ENCODE measurements around the gene PCYT2. TPM values are rescaled to one million over a fixed set of nuclear protein-coding genes. Genes with fewer than 3 reads are reported as not detected.

Gene PCYT2
- total and polyA plus RNA-seq, 9 of the 15 experiments (the other 6 are each of a cell fraction or from before 2014, with no cell fraction given), result 0.92 to 134 (median 82.5) TPM

DNA sequence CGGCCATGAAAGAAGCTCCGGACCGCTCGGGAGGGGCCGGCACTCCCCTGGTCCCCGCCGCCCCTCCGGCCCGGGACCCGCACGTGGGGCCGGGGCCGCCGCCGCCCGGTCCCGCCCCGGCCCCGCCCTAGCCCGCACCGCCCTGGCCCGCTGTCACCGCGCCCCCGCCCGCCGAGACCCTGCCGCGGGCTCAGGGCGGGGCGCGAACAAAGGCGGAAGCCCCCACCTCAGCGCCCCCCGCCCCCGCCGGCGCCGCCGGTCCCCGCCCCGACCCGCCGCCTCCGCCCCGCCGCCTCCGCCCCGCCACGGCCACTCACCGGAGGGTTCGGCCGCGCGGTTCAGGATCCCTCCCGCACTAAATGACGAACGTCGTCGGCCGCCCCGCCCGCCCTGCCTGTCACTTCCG is 40.2 kb downstream of the PCYT2 start, which contains the start of gene ARHGDIA (continued):
- TF ChIP-seq, protein P1, sequence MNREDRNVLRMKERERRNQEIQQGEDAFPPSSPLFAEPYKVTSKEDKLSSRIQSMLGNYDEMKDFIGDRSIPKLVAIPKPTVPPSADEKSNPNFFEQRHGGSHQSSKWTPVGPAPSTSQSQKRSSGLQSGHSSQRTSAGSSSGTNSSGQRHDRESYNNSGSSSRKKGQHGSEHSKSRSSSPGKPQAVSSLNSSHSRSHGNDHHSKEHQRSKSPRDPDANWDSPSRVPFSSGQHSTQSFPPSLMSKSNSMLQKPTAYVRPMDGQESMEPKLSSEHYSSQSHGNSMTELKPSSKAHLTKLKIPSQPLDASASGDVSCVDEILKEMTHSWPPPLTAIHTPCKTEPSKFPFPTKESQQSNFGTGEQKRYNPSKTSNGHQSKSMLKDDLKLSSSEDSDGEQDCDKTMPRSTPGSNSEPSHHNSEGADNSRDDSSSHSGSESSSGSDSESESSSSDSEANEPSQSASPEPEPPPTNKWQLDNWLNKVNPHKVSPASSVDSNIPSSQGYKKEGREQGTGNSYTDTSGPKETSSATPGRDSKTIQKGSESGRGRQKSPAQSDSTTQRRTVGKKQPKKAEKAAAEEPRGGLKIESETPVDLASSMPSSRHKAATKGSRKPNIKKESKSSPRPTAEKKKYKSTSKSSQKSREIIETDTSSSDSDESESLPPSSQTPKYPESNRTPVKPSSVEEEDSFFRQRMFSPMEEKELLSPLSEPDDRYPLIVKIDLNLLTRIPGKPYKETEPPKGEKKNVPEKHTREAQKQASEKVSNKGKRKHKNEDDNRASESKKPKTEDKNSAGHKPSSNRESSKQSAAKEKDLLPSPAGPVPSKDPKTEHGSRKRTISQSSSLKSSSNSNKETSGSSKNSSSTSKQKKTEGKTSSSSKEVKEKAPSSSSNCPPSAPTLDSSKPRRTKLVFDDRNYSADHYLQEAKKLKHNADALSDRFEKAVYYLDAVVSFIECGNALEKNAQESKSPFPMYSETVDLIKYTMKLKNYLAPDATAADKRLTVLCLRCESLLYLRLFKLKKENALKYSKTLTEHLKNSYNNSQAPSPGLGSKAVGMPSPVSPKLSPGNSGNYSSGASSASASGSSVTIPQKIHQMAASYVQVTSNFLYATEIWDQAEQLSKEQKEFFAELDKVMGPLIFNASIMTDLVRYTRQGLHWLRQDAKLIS (CRISPR knock-in tag; IDR thresholded peaks at IDR 0.05), result no peak
- TF ChIP-seq RHOXF2B (CRISPR knock-in tag; conservative IDR thresholded peaks at IDR 0.05) (no peak), NONO (IDR thresholded peaks at IDR 0.05; ENCODE audit: low read depth in 2 of 2, low read length in 1 of 2) (peak in 1 of 2 experiments; percentile 9; a peak in 2 of 4 replicates), SAP30 (IDR thresholded peaks at IDR 0.05; ENCODE audit: borderline replicate concordance, insufficient read depth, low read depth, low read length, poor library complexity, severe bottlenecking) (no peak), MYC (IDR thresholded peaks at IDR 0.05; ENCODE audit: low read depth, low read length) (no peak), MYC (CRISPR knock-in tag; IDR thresholded peaks at IDR 0.05; ENCODE audit: borderline replicate concordance, low read depth) (no peak), MTF1 (CRISPR knock-in tag; IDR thresholded peaks at IDR 0.05; ENCODE audit: borderline replicate concordance) (no peak), ZC3H8 (IDR thresholded peaks at IDR 0.05) (no peak), ZNF134 (CRISPR knock-in tag; conservative IDR thresholded peaks at IDR 0.05) (no peak), KLF13 (tag; IDR thresholded peaks at IDR 0.05; ENCODE audit: borderline replicate concordance, low read depth) (no peak), ZNF507 (tag; conservative IDR thresholded peaks at IDR 0.05) (no peak)
- TF ChIP-seq, protein P2, sequence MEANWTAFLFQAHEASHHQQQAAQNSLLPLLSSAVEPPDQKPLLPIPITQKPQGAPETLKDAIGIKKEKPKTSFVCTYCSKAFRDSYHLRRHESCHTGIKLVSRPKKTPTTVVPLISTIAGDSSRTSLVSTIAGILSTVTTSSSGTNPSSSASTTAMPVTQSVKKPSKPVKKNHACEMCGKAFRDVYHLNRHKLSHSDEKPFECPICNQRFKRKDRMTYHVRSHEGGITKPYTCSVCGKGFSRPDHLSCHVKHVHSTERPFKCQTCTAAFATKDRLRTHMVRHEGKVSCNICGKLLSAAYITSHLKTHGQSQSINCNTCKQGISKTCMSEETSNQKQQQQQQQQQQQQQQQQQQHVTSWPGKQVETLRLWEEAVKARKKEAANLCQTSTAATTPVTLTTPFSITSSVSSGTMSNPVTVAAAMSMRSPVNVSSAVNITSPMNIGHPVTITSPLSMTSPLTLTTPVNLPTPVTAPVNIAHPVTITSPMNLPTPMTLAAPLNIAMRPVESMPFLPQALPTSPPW (CRISPR knock-in tag; IDR thresholded peaks at IDR 0.05), result peak; percentile 92; the same call in 1 of the 2 replicates
- TF ChIP-seq, protein P3, sequence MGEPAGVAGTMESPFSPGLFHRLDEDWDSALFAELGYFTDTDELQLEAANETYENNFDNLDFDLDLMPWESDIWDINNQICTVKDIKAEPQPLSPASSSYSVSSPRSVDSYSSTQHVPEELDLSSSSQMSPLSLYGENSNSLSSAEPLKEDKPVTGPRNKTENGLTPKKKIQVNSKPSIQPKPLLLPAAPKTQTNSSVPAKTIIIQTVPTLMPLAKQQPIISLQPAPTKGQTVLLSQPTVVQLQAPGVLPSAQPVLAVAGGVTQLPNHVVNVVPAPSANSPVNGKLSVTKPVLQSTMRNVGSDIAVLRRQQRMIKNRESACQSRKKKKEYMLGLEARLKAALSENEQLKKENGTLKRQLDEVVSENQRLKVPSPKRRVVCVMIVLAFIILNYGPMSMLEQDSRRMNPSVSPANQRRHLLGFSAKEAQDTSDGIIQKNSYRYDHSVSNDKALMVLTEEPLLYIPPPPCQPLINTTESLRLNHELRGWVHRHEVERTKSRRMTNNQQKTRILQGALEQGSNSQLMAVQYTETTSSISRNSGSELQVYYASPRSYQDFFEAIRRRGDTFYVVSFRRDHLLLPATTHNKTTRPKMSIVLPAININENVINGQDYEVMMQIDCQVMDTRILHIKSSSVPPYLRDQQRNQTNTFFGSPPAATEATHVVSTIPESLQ (CRISPR knock-in tag; IDR thresholded peaks at IDR 0.05), result no peak
- TF ChIP-seq, protein P4, sequence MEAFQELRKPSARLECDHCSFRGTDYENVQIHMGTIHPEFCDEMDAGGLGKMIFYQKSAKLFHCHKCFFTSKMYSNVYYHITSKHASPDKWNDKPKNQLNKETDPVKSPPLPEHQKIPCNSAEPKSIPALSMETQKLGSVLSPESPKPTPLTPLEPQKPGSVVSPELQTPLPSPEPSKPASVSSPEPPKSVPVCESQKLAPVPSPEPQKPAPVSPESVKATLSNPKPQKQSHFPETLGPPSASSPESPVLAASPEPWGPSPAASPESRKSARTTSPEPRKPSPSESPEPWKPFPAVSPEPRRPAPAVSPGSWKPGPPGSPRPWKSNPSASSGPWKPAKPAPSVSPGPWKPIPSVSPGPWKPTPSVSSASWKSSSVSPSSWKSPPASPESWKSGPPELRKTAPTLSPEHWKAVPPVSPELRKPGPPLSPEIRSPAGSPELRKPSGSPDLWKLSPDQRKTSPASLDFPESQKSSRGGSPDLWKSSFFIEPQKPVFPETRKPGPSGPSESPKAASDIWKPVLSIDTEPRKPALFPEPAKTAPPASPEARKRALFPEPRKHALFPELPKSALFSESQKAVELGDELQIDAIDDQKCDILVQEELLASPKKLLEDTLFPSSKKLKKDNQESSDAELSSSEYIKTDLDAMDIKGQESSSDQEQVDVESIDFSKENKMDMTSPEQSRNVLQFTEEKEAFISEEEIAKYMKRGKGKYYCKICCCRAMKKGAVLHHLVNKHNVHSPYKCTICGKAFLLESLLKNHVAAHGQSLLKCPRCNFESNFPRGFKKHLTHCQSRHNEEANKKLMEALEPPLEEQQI (IDR thresholded peaks at IDR 0.05), result no peak
- TF ChIP-seq, protein P5, sequence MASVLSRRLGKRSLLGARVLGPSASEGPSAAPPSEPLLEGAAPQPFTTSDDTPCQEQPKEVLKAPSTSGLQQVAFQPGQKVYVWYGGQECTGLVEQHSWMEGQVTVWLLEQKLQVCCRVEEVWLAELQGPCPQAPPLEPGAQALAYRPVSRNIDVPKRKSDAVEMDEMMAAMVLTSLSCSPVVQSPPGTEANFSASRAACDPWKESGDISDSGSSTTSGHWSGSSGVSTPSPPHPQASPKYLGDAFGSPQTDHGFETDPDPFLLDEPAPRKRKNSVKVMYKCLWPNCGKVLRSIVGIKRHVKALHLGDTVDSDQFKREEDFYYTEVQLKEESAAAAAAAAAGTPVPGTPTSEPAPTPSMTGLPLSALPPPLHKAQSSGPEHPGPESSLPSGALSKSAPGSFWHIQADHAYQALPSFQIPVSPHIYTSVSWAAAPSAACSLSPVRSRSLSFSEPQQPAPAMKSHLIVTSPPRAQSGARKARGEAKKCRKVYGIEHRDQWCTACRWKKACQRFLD (CRISPR knock-in tag; IDR thresholded peaks at IDR 0.05), result peak; percentile 56; the same call in 1 of the 2 replicates
